GM23338 (cell line): ENCODE measurements around the gene CROCC2. TPM values are rescaled to one million over a fixed set of nuclear protein-coding genes. Genes with fewer than 3 reads are reported as not detected.

Experiments used
- ATAC-seq: fragments of 200-7000 bp; cut with Tn5 transposase; 3 replicates; pipeline ENCODE4 v1.9.1; 2020
- DNase-seq: peaks from one replicate; pipeline ENCODE4 v3.0.0-alpha.2; 2015; ENCODE audit warnings: low spot score
- H2AFZ ChIP-seq: fragments of 200-600 bp; sonication (generic); 2 replicates; pipeline ENCODE4 v1.8.0; 2016; ENCODE audit warnings: antibody characterized with exemption, mild to moderate bottlenecking, moderate library complexity
- H3F3A ChIP-seq: fragments of 200-600 bp; sonication (generic); replicated peaks from 2 replicates; pipeline ENCODE4 v1.8.0; 2017; ENCODE audit warnings: antibody characterized with exemption, mixed run types, low read depth
- H3K27ac ChIP-seq: fragments of 200-600 bp; sonication (generic); 2 replicates; pipeline ENCODE4 v1.6.1; 2016; ENCODE audit warnings: low read depth
- H3K27me3 ChIP-seq: fragments of 200-600 bp; sonication (generic); 2 replicates; pipeline ENCODE4 v1.8.0; 2016; ENCODE audit warnings: mild to moderate bottlenecking, mixed run types, moderate library complexity; ENCODE audit not compliant: insufficient read depth
- H3K36me3 ChIP-seq: fragments of 200-600 bp; sonication (generic); 2 replicates; pipeline ENCODE4 v1.8.0; 2016; ENCODE audit warnings: mild to moderate bottlenecking; ENCODE audit not compliant: insufficient read depth
- H3K4me1 ChIP-seq: fragments of 200-600 bp; sonication (generic); 2 replicates; pipeline ENCODE4 v1.8.0; 2016; ENCODE audit warnings: mild to moderate bottlenecking, moderate library complexity; ENCODE audit not compliant: insufficient read depth
- H3K4me2 ChIP-seq: fragments of 200-600 bp; sonication (generic); 2 replicates; pipeline ENCODE4 v1.7.1; 2017; ENCODE audit warnings: mixed run types
- H3K4me3 ChIP-seq: fragments of 200-600 bp; sonication (generic); 2 replicates; pipeline ENCODE4 v1.6.1; 2016; ENCODE audit warnings: mixed run types
- H3K79me2 ChIP-seq: fragments of 200-600 bp; sonication (generic); replicated peaks from 2 replicates; pipeline ENCODE4 v1.8.0; 2017; ENCODE audit warnings: mild to moderate bottlenecking; ENCODE audit not compliant: insufficient read depth
- H3K9me2 ChIP-seq: fragments of 200-600 bp; sonication (generic); 2 replicates; pipeline ENCODE4 v1.8.0; 2017; ENCODE audit not compliant: insufficient read depth
- H4K20me1 ChIP-seq: fragments of 200-600 bp; sonication (generic); replicated peaks from 2 replicates; pipeline ENCODE4 v1.8.0; 2017; ENCODE audit warnings: mild to moderate bottlenecking; ENCODE audit not compliant: insufficient read depth
- H3K27ac Mint-ChIP-seq: 2 replicates; pipeline ENCODE4 v1.8.0; 2020; ENCODE audit warnings: inconsistent platforms, mild to moderate bottlenecking, moderate library complexity, mixed read lengths
- H3K27me3 Mint-ChIP-seq: 3 replicates; pipeline ENCODE4 v1.8.0; 2022; ENCODE audit warnings: low read depth, mild to moderate bottlenecking, moderate library complexity, mixed read lengths, inconsistent platforms; ENCODE audit not compliant: insufficient read depth, poor library complexity
- H3K36me3 Mint-ChIP-seq: 3 replicates; pipeline ENCODE4 v1.8.0; 2021; ENCODE audit warnings: low read depth, mild to moderate bottlenecking, inconsistent platforms, moderate library complexity, mixed read lengths
- H3K4me1 Mint-ChIP-seq: 3 replicates; pipeline ENCODE4 v1.8.0; 2020; ENCODE audit warnings: mild to moderate bottlenecking, inconsistent platforms, mixed read lengths
- H3K4me3 Mint-ChIP-seq: 3 replicates; pipeline ENCODE4 v1.8.0; 2021; ENCODE audit warnings: moderate library complexity, mild to moderate bottlenecking, inconsistent platforms, mixed read lengths
- H3K9me3 Mint-ChIP-seq: 3 replicates; pipeline ENCODE4 v1.8.0; 2020; ENCODE audit warnings: moderate library complexity, mild to moderate bottlenecking, inconsistent platforms, mixed read lengths
- CREB1 ChIP-seq: fragments of 250-450 bp; sonication (Bioruptor Pico); IDR thresholded peaks from 2 replicates; pipeline ENCODE4 v1.5.0; 2020; ENCODE audit warnings: low read depth, mild to moderate bottlenecking, moderate library complexity
- CTCF ChIP-seq, 2 experiments: fragments of 200-600 bp in 1 of 2; sonication (generic) in 1 of 2; conservative IDR thresholded peaks; 2 replicates each; pipeline versions ENCODE4 v1.5.1 to v1.6.1; 2016 to 2017; ENCODE audit warnings: antibody characterized with exemption in 2 of 2, low read depth in 2 of 2, mild to moderate bottlenecking in 2 of 2, moderate library complexity in 1 of 2
- ETS1 ChIP-seq: IDR thresholded peaks from 2 replicates; pipeline ENCODE4 v1.6.1; 2016; ENCODE audit warnings: antibody characterized with exemption
- EZH2 ChIP-seq: fragments of 200-600 bp; sonication (generic); IDR thresholded peaks from one replicate; pipeline ENCODE4 v1.8.0; 2017; ENCODE audit warnings: antibody characterized with exemption, mild to moderate bottlenecking, low read depth; ENCODE audit not compliant: unreplicated experiment
- EZH2phosphoT487 ChIP-seq: fragments of 200-600 bp; sonication (generic); IDR thresholded peaks from one replicate; pipeline ENCODE4 v1.8.1; 2018; ENCODE audit warnings: antibody characterized with exemption; ENCODE audit not compliant: unreplicated experiment
- JUNB ChIP-seq: IDR thresholded peaks from one replicate; pipeline ENCODE4 v1.6.1; 2016; ENCODE audit warnings: antibody characterized with exemption; ENCODE audit not compliant: unreplicated experiment
- NANOG ChIP-seq: IDR thresholded peaks from 2 replicates; pipeline ENCODE4 v1.6.1; 2016; ENCODE audit warnings: antibody characterized with exemption, borderline replicate concordance
- POLR2AphosphoS5 ChIP-seq: IDR thresholded peaks from 2 replicates; pipeline ENCODE4 v1.6.1; 2016; ENCODE audit warnings: antibody characterized with exemption, low read depth
- REST ChIP-seq: IDR thresholded peaks from one replicate; pipeline ENCODE4 v1.6.1; 2018; ENCODE audit warnings: antibody characterized with exemption; ENCODE audit not compliant: unreplicated experiment
- STAT1 ChIP-seq: IDR thresholded peaks from one replicate; pipeline ENCODE4 v1.6.1; 2016; ENCODE audit warnings: antibody characterized with exemption; ENCODE audit not compliant: unreplicated experiment
- ZNF114 ChIP-seq: fragments of 250-450 bp; sonication (Bioruptor Pico); IDR thresholded peaks from 2 replicates; pipeline ENCODE4 v1.5.0; 2020; ENCODE audit warnings: mild to moderate bottlenecking, moderate library complexity
- ZNF331 ChIP-seq: fragments of 250-450 bp; sonication (Bioruptor Pico); IDR thresholded peaks from 2 replicates; pipeline ENCODE4 v1.5.0; 2020; ENCODE audit warnings: low read depth, mild to moderate bottlenecking, moderate library complexity
- ZNF462 ChIP-seq: fragments of 250-450 bp; sonication (Bioruptor Pico); IDR thresholded peaks from 2 replicates; pipeline ENCODE4 v1.5.0; 2020; ENCODE audit warnings: mild to moderate bottlenecking, moderate library complexity
- polyA plus RNA-seq: library from polyadenylated mRNA; unstranded; fragments of >200 nt; fragmentation: Nextera tagmentation; extraction: Ambion mirVana; gene quantifications from 2 replicates; pipeline ENCODE4 v1.2.1, GENCODE V29; 2016
- total RNA-seq: library from RNA; depleted of rRNA; stranded (reverse); fragments of >200 nt; shearing (Covaris generic); gene quantifications from 2 replicates; pipeline ENCODE4 v1.2.3, GENCODE V29; 2014

Gene CROCC2
- total and polyA plus RNA-seq, 2 experiments from 2014 or later: not detected

- ATAC-seq (no peak), DNase-seq (no peak)
- Histone ChIP-seq H4K20me1 (no peaks in the 10 kb centered on the region), H3K4me1 (no peaks in the 10 kb centered on the region), H2AFZ (no peak overlapping the region), H3K27ac (no peak overlapping the region), H3K27me3 (no peaks in the 10 kb centered on the region), H3K36me3 (no peaks in the 10 kb centered on the region), H3K4me2 (no peak overlapping the region), H3K79me2 (no peaks in the 10 kb centered on the region), H3F3A (no peaks in the 10 kb centered on the region), H3K4me3 (no peak overlapping the region), H3K9me2 (no peaks in the 10 kb centered on the region)
- 0 out of 3 replicates have a peak, but pooled peaks cover 2% of the 10 kb centered on the region for H3K4me1 Mint-ChIP-seq
- TF ChIP-seq ZNF462: no peak
- TF ChIP-seq CREB1 (CRISPR knock-in tag): no peak
- TF ChIP-seq REST: no peak
- TF ChIP-seq EZH2: no peak
- no peak for TF ChIP-seq ZNF331
- no peak for TF ChIP-seq ZNF114 (CRISPR knock-in tag)
- TF ChIP-seq CTCF (conservative IDR thresholded peaks at IDR 0.05; ENCODE audit: low read depth in 2 of 2): no peak
- no peak for TF ChIP-seq JUNB
- TF ChIP-seq NANOG: no peak
- no peak for TF ChIP-seq ETS1
- no peak for TF ChIP-seq EZH2phosphoT487
- TF ChIP-seq POLR2AphosphoS5: no peak
- TF ChIP-seq STAT1: no peak
- no peak overlapping the region for H3K4me3 Mint-ChIP-seq
- no peak overlapping the region for H3K27ac Mint-ChIP-seq
- H3K36me3 Mint-ChIP-seq: no peaks in the 10 kb centered on the region
- H3K9me3 Mint-ChIP-seq: no peaks in the 10 kb centered on the region
- H3K27me3 Mint-ChIP-seq: peaks cover 4% of the 10 kb centered on the region
Observed at GRCh38 chr2:240876475-240877251, 29.5 kb upstream of the CROCC2 start.
